ENCODE results near the gene SIRT2.
A peak's percentile ranks its signal among the peaks of the same experiment; 100 is the strongest.
"Not testable (repeated sequence)": the region's sequence is repeated elsewhere in the genome, so short reads cannot be mapped to it uniquely, and the experiment has no call there.

SIRT2 gene

GRCh38 chr19:38836159-38836982, 63.0 kb downstream of the SIRT2 start:
- no peaks in the 10 kb centered on the region for H3K9me3 ChIP-seq (ENCODE audit: low read depth, low read length)
- no peak for DNase-seq (ENCODE audit: low read depth, low spot score)
- peak overlapping the region; percentile 57 for H3K27ac ChIP-seq
- TF ChIP-seq POLR2AphosphoS5 (IDR thresholded peaks at IDR 0.05; ENCODE audit: borderline replicate concordance, low read depth, low read length), result no peak
- TF ChIP-seq FOXP2 (optimal IDR thresholded peaks at IDR 0.05; ENCODE audit: control extremely low read depth, extremely low read length, insufficient read depth), result no peak
- no peak for TF ChIP-seq EZH2 (IDR thresholded peaks at IDR 0.05)
- no peak overlapping the region for H3K4me3 ChIP-seq
- H3K9ac ChIP-seq (ENCODE audit: insufficient read length), result no peak overlapping the region
- H3K36me3 ChIP-seq (ENCODE audit: insufficient read depth, low read length), result peaks cover 62% of the 10 kb centered on the region

GRCh38 chr19:38834590-38834989, 64.8 kb downstream of the SIRT2 start:
- no peak overlapping the region for H3K4me3 ChIP-seq
- H3K27ac ChIP-seq, result peak overlapping the region; percentile 10
- TF ChIP-seq FOXP2 (optimal IDR thresholded peaks at IDR 0.05; ENCODE audit: control extremely low read depth, extremely low read length, insufficient read depth), result no peak
- TF ChIP-seq POLR2AphosphoS5 (IDR thresholded peaks at IDR 0.05; ENCODE audit: borderline replicate concordance, low read depth, low read length), result no peak; the same call in 1 of the 2 replicates
- TF ChIP-seq EZH2 (IDR thresholded peaks at IDR 0.05), result no peak
- no peaks in the 10 kb centered on the region for H3K9me3 ChIP-seq (ENCODE audit: low read depth, low read length)
- H3K9ac ChIP-seq (ENCODE audit: insufficient read length), result no peak overlapping the region
- H3K36me3 ChIP-seq (ENCODE audit: insufficient read depth, low read length), result peaks cover 50% of the 10 kb centered on the region
- DNase-seq (ENCODE audit: low read depth, low spot score), result no peak

GRCh38 chr19:38834104-38834490, 65.3 kb downstream of the SIRT2 start:
- TF ChIP-seq EZH2 (IDR thresholded peaks at IDR 0.05) (no peak), POLR2AphosphoS5 (IDR thresholded peaks at IDR 0.05; ENCODE audit: borderline replicate concordance, low read depth, low read length) (no peak), FOXP2 (optimal IDR thresholded peaks at IDR 0.05; ENCODE audit: control extremely low read depth, extremely low read length, insufficient read depth) (no peak)

GRCh38 chr19:38833092-38833425, 66.4 kb downstream of the SIRT2 start:
- Histone ChIP-seq H3K4me3 (no peak overlapping the region), H3K36me3 (ENCODE audit: insufficient read depth, low read length) (peaks cover 38% of the 10 kb centered on the region), H3K9ac (ENCODE audit: insufficient read length) (no peak overlapping the region), H3K27ac (peak overlapping the region; percentile 84), H3K9me3 (ENCODE audit: low read depth, low read length) (no peaks in the 10 kb centered on the region)
- DNase-seq (ENCODE audit: low read depth, low spot score), result no peak
- TF ChIP-seq POLR2AphosphoS5 (IDR thresholded peaks at IDR 0.05; ENCODE audit: borderline replicate concordance, low read depth, low read length) (no peak), FOXP2 (optimal IDR thresholded peaks at IDR 0.05; ENCODE audit: control extremely low read depth, extremely low read length, insufficient read depth) (no peak), EZH2 (IDR thresholded peaks at IDR 0.05) (no peak)

More at GRCh38 chr19:38834104-38834490, 65.3 kb downstream of the SIRT2 start:
- Histone ChIP-seq H3K9me3 (ENCODE audit: low read depth, low read length) (no peaks in the 10 kb centered on the region), H3K9ac (ENCODE audit: insufficient read length) (no peak overlapping the region), H3K36me3 (ENCODE audit: insufficient read depth, low read length) (peaks cover 45% of the 10 kb centered on the region), H3K27ac (peak overlapping the region; percentile 10), H3K4me3 (no peak overlapping the region)
- DNase-seq (ENCODE audit: low read depth, low spot score), result no peak

GRCh38 chr19:38831142-38831605, 68.2 kb downstream of the SIRT2 start:
- Histone ChIP-seq H3K4me3 (peak overlapping the region; percentile 74), H3K9ac (ENCODE audit: insufficient read length) (peak overlapping the region; percentile 68), H3K27ac (peak overlapping the region; percentile 3; the same call in 1 of the 2 replicates), H3K9me3 (ENCODE audit: low read depth, low read length) (no peaks in the 10 kb centered on the region), H3K36me3 (ENCODE audit: insufficient read depth, low read length) (peaks cover 29% of the 10 kb centered on the region; the same call in 1 of the 2 replicates)
- DNase-seq (ENCODE audit: low read depth, low spot score), result no peak
- TF ChIP-seq FOXP2 (optimal IDR thresholded peaks at IDR 0.05; ENCODE audit: control extremely low read depth, extremely low read length, insufficient read depth) (no peak), EZH2 (IDR thresholded peaks at IDR 0.05) (no peak), POLR2AphosphoS5 (IDR thresholded peaks at IDR 0.05; ENCODE audit: borderline replicate concordance, low read depth, low read length) (no peak)

- no peak overlapping the region for H3K27ac ChIP-seq
- no peak for DNase-seq (ENCODE audit: low read depth, low spot score)
- H3K9me3 ChIP-seq (ENCODE audit: low read depth, low read length), result no peaks in the 10 kb centered on the region
- H3K9ac ChIP-seq (ENCODE audit: insufficient read length), result no peak overlapping the region
- TF ChIP-seq FOXP2 (optimal IDR thresholded peaks at IDR 0.05; ENCODE audit: control extremely low read depth, extremely low read length, insufficient read depth), result no peak
- TF ChIP-seq EZH2 (IDR thresholded peaks at IDR 0.05), result no peak
- TF ChIP-seq POLR2AphosphoS5 (IDR thresholded peaks at IDR 0.05; ENCODE audit: borderline replicate concordance, low read depth, low read length), result no peak
- no peak overlapping the region for H3K4me3 ChIP-seq
- H3K36me3 ChIP-seq (ENCODE audit: insufficient read depth, low read length), result peaks cover 19% of the 10 kb centered on the region; the same call in 1 of the 2 replicates
Measured at GRCh38 chr19:38830039-38830733, 69.2 kb downstream of the SIRT2 start.

- not testable (repeated sequence) for DNase-seq (ENCODE audit: low read depth, low spot score); H3K9me3 ChIP-seq (ENCODE audit: low read depth, low read length); H3K4me3 ChIP-seq; H3K27ac ChIP-seq; H3K9ac ChIP-seq (ENCODE audit: insufficient read length)
- peaks cover 19% of the 10 kb centered on the region; the same call in 1 of the 2 replicates for H3K36me3 ChIP-seq (ENCODE audit: insufficient read depth, low read length)
Measured at GRCh38 chr19:38829203-38829602, 70.2 kb downstream of the SIRT2 start.

Measured in SK-N-MC (cell line).